Measurements from ENCODE around the gene ZNF521.

Gene ZNF521

GRCh38 chr18:25167612-25168410 is 184.2 kb downstream of the ZNF521 start:
- DNase-seq (ENCODE audit: low read depth): no peak

DNA sequence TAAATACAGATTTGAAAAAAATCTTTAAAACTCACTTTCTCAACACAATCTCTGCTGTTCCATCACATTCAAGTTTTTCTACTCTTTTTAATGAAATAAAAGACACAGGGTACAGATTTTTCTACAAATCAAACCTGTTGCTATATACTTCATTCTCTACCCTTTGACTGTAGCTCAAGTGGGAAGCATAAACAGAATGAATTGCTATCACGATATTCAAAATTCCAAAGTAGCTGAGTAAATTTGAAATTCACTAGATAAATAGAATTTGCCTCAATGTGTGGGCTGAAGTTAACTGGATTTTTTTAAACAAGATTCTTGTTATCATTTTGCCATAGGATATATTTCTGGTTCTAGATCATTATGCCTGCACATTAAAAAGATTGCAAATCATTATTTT is 185.9 kb downstream of the ZNF521 start:
- no peak for DNase-seq (ENCODE audit: low read depth)

GRCh38 chr18:25164848-25165811 is 186.8 kb downstream of the ZNF521 start:
- DNase-seq (ENCODE audit: low read depth): no peak

- no peak for DNase-seq (ENCODE audit: low read depth)
Observed at GRCh38 chr18:25164211-25164847, 187.6 kb downstream of the ZNF521 start.

- no peak for DNase-seq (ENCODE audit: low read depth)
Observed at GRCh38 chr18:25153426-25153825, 198.5 kb downstream of the ZNF521 start.

GRCh38 chr18:25147877-25148488 is 204.0 kb downstream of the ZNF521 start:
- DNase-seq (ENCODE audit: low read depth): no peak

DNA sequence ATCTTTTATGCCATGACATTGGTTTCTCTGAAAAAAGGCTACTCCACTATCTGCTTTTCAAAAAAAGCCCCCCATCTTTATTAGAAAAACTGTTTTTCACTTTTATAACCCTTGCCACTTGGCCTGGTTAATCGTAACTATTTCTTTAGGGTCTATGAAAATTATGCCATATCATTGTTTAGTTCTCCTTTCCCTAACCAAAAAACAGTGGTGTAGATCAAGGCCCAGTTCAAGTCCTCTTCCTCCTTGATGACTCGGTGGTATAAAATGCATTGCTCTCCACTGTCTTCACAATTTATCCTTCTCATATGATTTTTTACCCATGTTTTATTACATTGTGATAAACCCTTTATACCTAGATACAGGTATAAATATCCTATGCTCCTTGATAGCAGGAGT is 205.5 kb downstream of the ZNF521 start:
- no peak for DNase-seq (ENCODE audit: low read depth)

DNA sequence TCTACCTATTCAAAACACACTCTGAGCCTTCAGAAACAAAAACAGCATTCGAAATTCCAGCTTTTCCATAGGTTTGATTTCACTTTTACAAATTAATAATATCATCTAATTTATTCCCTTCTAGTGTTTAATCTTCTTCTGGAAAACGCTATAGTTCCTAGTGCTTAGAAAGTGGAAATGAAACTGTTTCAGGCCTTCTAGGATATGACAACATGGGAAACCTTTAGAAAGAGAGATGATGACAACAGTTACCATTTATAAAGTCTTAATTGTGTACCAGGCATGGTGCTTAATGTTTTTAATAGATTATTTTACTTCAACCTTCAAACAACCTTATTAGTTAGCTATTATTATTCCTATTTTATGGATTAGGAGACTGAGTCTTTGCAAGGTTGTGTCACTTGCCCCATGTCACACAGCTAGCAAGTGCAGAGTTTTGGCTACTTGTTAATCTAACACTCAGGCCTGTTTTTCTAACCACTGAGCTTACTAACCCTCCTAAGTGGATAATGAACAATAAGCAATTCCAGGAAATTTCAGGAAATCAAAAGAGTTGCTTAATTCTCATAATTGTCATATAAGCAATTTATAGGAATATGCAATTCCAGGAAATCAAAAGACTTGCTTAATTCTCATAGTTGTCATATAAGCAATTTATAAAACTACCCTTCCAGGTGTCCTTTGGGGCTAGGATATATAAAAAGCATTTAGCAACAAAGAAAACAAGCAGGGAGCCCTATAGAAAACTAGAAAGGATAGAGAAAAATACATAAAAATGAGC is 206.0 kb downstream of the ZNF521 start:
- DNase-seq (ENCODE audit: low read depth): no peak

GRCh38 chr18:25144820-25145219 is 207.1 kb downstream of the ZNF521 start:
- DNase-seq (ENCODE audit: low read depth): no peak

- no peak for DNase-seq (ENCODE audit: low read depth)
Observed at GRCh38 chr18:25141886-25142285, 210.1 kb downstream of the ZNF521 start.

- no peak for DNase-seq (ENCODE audit: low read depth)
Observed at GRCh38 chr18:25141399-25141798, 210.6 kb downstream of the ZNF521 start.

GRCh38 chr18:25140962-25141308 is 211.0 kb downstream of the ZNF521 start:
- no peak for DNase-seq (ENCODE audit: low read depth)

- no peak for DNase-seq (ENCODE audit: low read depth)
Observed at GRCh38 chr18:25140124-25140961, 211.6 kb downstream of the ZNF521 start.

DNA sequence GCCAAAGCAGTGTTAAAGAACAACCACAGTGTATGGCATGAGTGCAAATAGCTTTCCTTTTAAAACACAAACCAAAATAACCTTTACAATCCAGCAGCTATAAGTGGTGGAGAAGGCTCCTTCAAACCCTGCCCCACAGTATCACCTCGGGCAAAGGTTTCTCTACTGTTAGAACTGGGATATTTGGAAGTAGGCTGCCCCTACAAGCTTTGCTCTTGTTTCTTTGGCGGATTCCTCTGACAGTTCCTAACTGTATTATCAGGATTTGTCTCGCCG is 214.8 kb downstream of the ZNF521 start:
- no peak for DNase-seq (ENCODE audit: low read depth)

DNA sequence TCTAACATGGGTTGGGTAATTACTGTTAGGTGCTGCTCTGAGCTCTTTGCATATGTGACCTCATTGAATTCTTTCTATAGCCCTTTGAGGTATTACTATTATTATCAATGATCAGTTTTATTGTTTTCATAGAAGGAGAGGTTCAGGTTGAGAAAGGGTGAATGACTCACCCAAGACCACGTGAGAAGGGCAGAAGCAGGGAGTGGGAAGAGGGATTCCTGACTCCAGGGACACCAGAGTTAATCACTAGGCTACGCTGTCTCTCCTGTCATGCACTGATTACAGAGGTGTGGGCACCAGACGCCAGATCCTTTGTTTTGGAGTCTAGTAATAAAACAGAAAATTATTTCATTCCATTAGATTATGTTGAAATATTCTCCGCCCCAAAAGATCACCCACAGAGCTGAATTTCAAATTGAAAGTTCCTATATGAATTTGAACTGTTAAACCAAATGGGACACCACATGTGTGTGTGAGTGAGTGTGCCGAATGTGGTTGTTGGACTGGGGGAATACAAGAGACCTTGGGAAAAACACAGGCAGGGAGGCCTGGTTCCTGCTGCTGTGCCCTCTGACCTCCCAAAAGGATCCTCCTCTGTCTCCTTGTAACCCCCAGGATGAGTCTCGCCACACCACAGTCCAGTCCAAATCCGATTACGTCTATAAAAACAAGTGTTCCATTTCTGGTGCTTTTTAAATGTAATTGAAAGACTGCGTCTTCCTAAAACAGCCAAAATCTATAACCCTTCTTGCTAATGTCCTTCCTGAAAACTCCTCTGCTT is 215.4 kb downstream of the ZNF521 start:
- DNase-seq (ENCODE audit: low read depth): no peak

DNA sequence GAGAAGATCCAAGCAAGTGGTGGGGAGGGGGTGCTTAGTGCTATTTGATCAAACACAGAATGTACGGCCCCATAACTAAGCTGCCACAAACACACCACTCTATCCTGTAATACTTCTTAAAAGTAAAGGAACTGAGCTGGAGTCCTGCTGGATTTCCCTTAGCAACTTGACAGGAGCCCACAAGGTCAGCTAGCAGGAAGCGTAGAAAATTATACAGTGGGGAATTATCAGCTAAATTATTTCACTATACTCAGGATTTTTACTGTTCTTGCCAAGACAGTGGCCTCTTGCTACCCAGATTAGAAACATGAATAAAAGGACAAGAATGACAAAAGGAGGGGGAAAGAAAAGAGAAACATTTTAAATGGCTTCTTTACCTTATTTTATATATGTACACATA is 217.1 kb downstream of the ZNF521 start:
- DNase-seq (ENCODE audit: low read depth): no peak

GRCh38 chr18:25133879-25134278 is 218.1 kb downstream of the ZNF521 start:
- no peak for DNase-seq (ENCODE audit: low read depth)

GRCh38 chr18:25132786-25133496 is 219.0 kb downstream of the ZNF521 start:
- no peak for DNase-seq (ENCODE audit: low read depth)

DNA sequence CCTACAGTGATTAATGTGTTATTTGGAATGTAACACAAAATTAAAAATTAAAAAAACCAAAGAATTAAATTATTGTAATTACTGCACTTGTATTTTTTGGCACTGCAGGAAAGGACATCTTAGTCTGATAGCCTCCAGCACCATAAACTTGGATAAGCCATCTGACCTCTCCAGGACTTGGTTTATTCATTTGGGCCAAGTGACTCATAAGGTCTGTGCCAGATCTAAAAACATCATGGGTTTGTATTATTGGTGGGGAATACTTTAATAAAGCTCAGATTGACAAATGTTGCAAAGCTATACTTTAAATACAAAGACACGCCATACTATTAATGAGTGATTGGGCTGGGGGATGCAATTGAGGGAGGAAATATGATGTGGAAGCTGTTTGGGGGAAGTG is 225.2 kb downstream of the ZNF521 start:
- no peak for DNase-seq (ENCODE audit: low read depth)
